ENCODE results near the gene GRAMD1B.

DNA sequence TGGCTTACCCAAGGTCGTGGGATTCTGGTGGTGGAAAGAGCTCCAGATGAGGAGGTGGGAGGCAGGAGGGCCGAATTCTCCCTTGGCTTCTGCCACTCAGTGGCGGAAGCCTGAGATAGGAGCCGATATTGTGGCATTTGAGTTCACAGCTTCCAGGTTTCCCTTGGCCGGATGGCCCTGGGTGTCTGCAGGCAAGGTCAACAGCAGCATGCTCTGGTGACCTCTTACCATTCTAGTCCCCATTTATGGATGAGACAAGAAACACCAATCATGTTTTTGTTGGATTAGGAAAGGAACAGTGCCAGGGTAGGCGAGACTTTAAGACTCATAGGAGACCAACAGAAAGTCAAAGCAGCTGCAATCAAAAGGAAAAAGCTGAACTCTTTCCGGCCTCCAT lies 89.7 kb downstream of the GRAMD1B start:
- TF ChIP-seq, protein P1, sequence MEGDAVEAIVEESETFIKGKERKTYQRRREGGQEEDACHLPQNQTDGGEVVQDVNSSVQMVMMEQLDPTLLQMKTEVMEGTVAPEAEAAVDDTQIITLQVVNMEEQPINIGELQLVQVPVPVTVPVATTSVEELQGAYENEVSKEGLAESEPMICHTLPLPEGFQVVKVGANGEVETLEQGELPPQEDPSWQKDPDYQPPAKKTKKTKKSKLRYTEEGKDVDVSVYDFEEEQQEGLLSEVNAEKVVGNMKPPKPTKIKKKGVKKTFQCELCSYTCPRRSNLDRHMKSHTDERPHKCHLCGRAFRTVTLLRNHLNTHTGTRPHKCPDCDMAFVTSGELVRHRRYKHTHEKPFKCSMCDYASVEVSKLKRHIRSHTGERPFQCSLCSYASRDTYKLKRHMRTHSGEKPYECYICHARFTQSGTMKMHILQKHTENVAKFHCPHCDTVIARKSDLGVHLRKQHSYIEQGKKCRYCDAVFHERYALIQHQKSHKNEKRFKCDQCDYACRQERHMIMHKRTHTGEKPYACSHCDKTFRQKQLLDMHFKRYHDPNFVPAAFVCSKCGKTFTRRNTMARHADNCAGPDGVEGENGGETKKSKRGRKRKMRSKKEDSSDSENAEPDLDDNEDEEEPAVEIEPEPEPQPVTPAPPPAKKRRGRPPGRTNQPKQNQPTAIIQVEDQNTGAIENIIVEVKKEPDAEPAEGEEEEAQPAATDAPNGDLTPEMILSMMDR (IDR thresholded peaks at IDR 0.05; ENCODE audit: low read depth, low read length, poor library complexity, severe bottlenecking) = no peak
- no peak for TF ChIP-seq EZH2phosphoT487 (IDR thresholded peaks at IDR 0.05; ENCODE audit: borderline replicate concordance, low read length)

Measured in DOHH2 (cell line).